ENCODE data around the gene NANP. TPM values are rescaled to one million over a fixed set of nuclear protein-coding genes. Genes with fewer than 3 reads are reported as not detected.

NANP gene
- total and polyA plus RNA-seq, 2 of the 4 experiments (the other 2 are of a cell fraction) = 4.9 to 7.2 TPM

- Histone ChIP-seq H2AK5ac (ENCODE audit: low read depth, low read length) (peak overlapping the region; percentile 15; the same call in 1 of the 2 replicates), H4K91ac (ENCODE audit: insufficient read depth, low read depth, low read length) (no peak overlapping the region), H2BK5ac (ENCODE audit: low read depth, low read length, poor library complexity, severe bottlenecking) (no peak overlapping the region), H3K14ac (replicated peaks; ENCODE audit: low read depth, low read length) (peak overlapping the region; percentile 63; the same call in 1 of the 2 replicates), H3K9me3 (ENCODE audit: control insufficient read depth, insufficient read depth, low read length) (no peaks in the 10 kb centered on the region), H3K18ac (ENCODE audit: low read depth, low read length) (no peak overlapping the region), H4K8ac (ENCODE audit: low read depth in 2 of 2, low read length in 2 of 2) (no peak overlapping the region), H3K9me1 (ENCODE audit: insufficient read depth, low read length) (peaks cover 7% of the 10 kb centered on the region; the same call in 1 of the 2 replicates), H3K79me1 (ENCODE audit: low read depth in 1 of 2, low read length in 2 of 2) (peaks cover 38 to 59% of the 10 kb centered on the region in 2 experiments), H3K27ac (ENCODE audit: insufficient read depth, low read length) (no peak overlapping the region), H3K9ac (ENCODE audit: low read depth, low read length) (no peak overlapping the region), H2BK20ac (ENCODE audit: low read depth, low read length) (no peak overlapping the region), H3K27me3 (ENCODE audit: control insufficient read depth, insufficient read depth, low read length) (no peaks in the 10 kb centered on the region), H2AK9ac (replicated peaks; ENCODE audit: low read depth, low read length, poor library complexity) (peak overlapping the region; percentile 51), H4K20me1 (ENCODE audit: insufficient read depth, low read length) (peaks cover 14% of the 10 kb centered on the region; the same call in 1 of the 2 replicates), H3K4me1 (ENCODE audit: control insufficient read depth, insufficient read depth, low read length) (peaks cover 5% of the 10 kb centered on the region; the same call in 1 of the 2 replicates), H3K4ac (ENCODE audit: low read depth, low read length) (0 out of 2 replicates have a peak overlapping the region, but pooled peaks have one; percentile 31), H3K56ac (ENCODE audit: extremely low read depth, insufficient read depth, low read length) (no peak overlapping the region), H3K23ac (ENCODE audit: low read depth, low read length) (peak overlapping the region; percentile 49), H2AFZ (replicated peaks; ENCODE audit: low read length, poor library complexity) (no peak overlapping the region), H3K4me2 (ENCODE audit: low read depth, low read length) (peak overlapping the region; percentile 82; the same call in 1 of the 2 replicates), H2BK120ac (ENCODE audit: low read depth, low read length) (no peak overlapping the region), H3K36me3 (ENCODE audit: control insufficient read depth, insufficient read depth, low read length) (no peaks in the 10 kb centered on the region), H3K4me3 (ENCODE audit: insufficient read depth, low read depth, low read length) (no peak overlapping the region), H2BK15ac (ENCODE audit: low read depth, low read length) (no peak overlapping the region), H4K5ac (ENCODE audit: low read depth, low read length) (no peak overlapping the region)
- DNase-seq (peak; percentile 3), ATAC-seq (ENCODE audit: low read depth) (no peak)
- dilution Hi-C loops (cut with HindIII; ENCODE audit: low sequenced_read_pairs, unreplicated experiment) (no loop called here), intact Hi-C loops (cut with micrococcal nuclease) (loop anchor here (2.0 to 10.0 kb wide), 5 partner anchors 80 to 197 kb away; no protein-coding TSS in a partner anchor), in situ Hi-C loops (cut with MboI; ENCODE audit: low sequenced_read_pairs) (no loop called here)
- no peak for TF ChIP-seq BHLHE40 (IDR thresholded peaks at IDR 0.05; ENCODE audit: low read depth, low read length)
- no peak for TF ChIP-seq USF2 (IDR thresholded peaks at IDR 0.05; ENCODE audit: low read depth, low read length)
- no peak for TF ChIP-seq RFX5 (IDR thresholded peaks at IDR 0.05; ENCODE audit: low read depth, low read length)
- no peak for TF ChIP-seq MXI1 (IDR thresholded peaks at IDR 0.05; ENCODE audit: borderline replicate concordance, low read depth, low read length)
- TF ChIP-seq NFE2L2 (IDR thresholded peaks at IDR 0.05; ENCODE audit: low read depth, low read length) = no peak
- no peak for TF ChIP-seq SMC3 (IDR thresholded peaks at IDR 0.05; ENCODE audit: low read depth, low read length)
- TF ChIP-seq MAFK (IDR thresholded peaks at IDR 0.05; ENCODE audit: low read depth, low read length) = no peak
- TF ChIP-seq RCOR1 (IDR thresholded peaks at IDR 0.05; ENCODE audit: insufficient replicate concordance, low read length) = no peak
- no peak for TF ChIP-seq CEBPB (IDR thresholded peaks at IDR 0.05; ENCODE audit: low read depth, low read length)
- no peak for TF ChIP-seq FOS (IDR thresholded peaks at IDR 0.05; ENCODE audit: low read depth, low read length)
- no peak for TF ChIP-seq ELK1 (IDR thresholded peaks at IDR 0.05; ENCODE audit: borderline replicate concordance, low read depth, low read length)
- no peak for TF ChIP-seq MAZ (IDR thresholded peaks at IDR 0.05; ENCODE audit: borderline replicate concordance, low read depth, low read length)
- TF ChIP-seq POLR2A (IDR thresholded peaks at IDR 0.05; ENCODE audit: low read depth, low read length) = no peak
- TF ChIP-seq CTCF (conservative IDR thresholded peaks at IDR 0.05; ENCODE audit: low read depth, low read length) = no peak
- TF ChIP-seq CHD1 (IDR thresholded peaks at IDR 0.05; ENCODE audit: low read depth, low read length) = no peak
- no peak for TF ChIP-seq RAD21 (IDR thresholded peaks at IDR 0.05; ENCODE audit: low read length)
- no CpG with 5 or more reads among the region's 6 CpGs for WGBS, 2 experiments (ENCODE audit: extremely low coverage in 2 of 2, insufficient read length in 1 of 2)
- CTCF ChIA-PET = interaction anchor here (0.7 to 0.8 kb wide), 2 partner anchors 12 to 29 kb away, joined by 3 to 4 read pairs; no protein-coding TSS in a partner anchor
- TSS peak; percentile 47 for BruUV-seq (replicated peaks)
- POLR2A ChIA-PET (ENCODE audit: unreplicated experiment) = no interaction called here
Measured at GRCh38 chr20:25622049-25622448, 1.8 kb downstream of the NANP start.
